Esophagus muscularis mucosa (tissue), 3 donors: ENCODE measurements around the gene UPK3BL1.
"Not testable (repeated sequence)": the region's sequence is repeated elsewhere in the genome, so short reads cannot be mapped to it uniquely, and the experiment has no call there.

Experiments used
- EP300 ChIP-seq: sonication (generic); formaldehyde crosslinking; IDR thresholded peaks from one replicate; pipeline ENCODE4 v1.6.1; 2017; ENCODE audit warnings: antibody characterized with exemption
- TF ChIP-seq, protein P1 (sequence below), 3 experiments: fragments of 200-600 bp in 2 of 3; fragments of 450-650 bp in 1 of 3; sonication (generic) in 2 of 3; IDR thresholded peaks; one replicate each; pipeline ENCODE4 v1.5.1; 2017 to 2019; ENCODE audit warnings: antibody characterized with exemption in 3 of 3, mild to moderate bottlenecking in 2 of 3, moderate library complexity in 1 of 3

GRCh38 chr7:102599699-102600098, 42.9 kb downstream of the UPK3BL1 start:
- TF ChIP-seq, protein P1, sequence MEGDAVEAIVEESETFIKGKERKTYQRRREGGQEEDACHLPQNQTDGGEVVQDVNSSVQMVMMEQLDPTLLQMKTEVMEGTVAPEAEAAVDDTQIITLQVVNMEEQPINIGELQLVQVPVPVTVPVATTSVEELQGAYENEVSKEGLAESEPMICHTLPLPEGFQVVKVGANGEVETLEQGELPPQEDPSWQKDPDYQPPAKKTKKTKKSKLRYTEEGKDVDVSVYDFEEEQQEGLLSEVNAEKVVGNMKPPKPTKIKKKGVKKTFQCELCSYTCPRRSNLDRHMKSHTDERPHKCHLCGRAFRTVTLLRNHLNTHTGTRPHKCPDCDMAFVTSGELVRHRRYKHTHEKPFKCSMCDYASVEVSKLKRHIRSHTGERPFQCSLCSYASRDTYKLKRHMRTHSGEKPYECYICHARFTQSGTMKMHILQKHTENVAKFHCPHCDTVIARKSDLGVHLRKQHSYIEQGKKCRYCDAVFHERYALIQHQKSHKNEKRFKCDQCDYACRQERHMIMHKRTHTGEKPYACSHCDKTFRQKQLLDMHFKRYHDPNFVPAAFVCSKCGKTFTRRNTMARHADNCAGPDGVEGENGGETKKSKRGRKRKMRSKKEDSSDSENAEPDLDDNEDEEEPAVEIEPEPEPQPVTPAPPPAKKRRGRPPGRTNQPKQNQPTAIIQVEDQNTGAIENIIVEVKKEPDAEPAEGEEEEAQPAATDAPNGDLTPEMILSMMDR (IDR thresholded peaks at IDR 0.05): not testable (repeated sequence)
- TF ChIP-seq EP300: not testable (repeated sequence)
